ENCODE measurements around the gene FOXP1. TPM values are rescaled to one million over a fixed set of nuclear protein-coding genes. Genes with fewer than 3 reads are reported as not detected.

Gene FOXP1
- total and polyA plus RNA-seq, 9 of the 15 experiments (the other 6 are each of a cell fraction or from before 2014, with no cell fraction given) = 7.7 to 34.5 (median 13.7) TPM

GRCh38 chr3:71545330-71545729 is 38.2 kb downstream of the FOXP1 start (continued):
- TF ChIP-seq MTA1 (IDR thresholded peaks at IDR 0.05; ENCODE audit: borderline replicate concordance) (no peak), CBX5 (IDR thresholded peaks at IDR 0.05; ENCODE audit: borderline replicate concordance, low read depth) (no peak), MCM2 (IDR thresholded peaks at IDR 0.05; ENCODE audit: low read depth) (no peak), RNF219 (CRISPR knock-in tag; IDR thresholded peaks at IDR 0.05) (no peak), PRDM10 (IDR thresholded peaks at IDR 0.05; ENCODE audit: partially characterized antibody) (no peak)
